Glutamatergic neuron (in vitro differentiated cells): ENCODE results near the gene TMC5. TPM values are rescaled to one million over a fixed set of nuclear protein-coding genes. Genes with fewer than 3 reads are reported as not detected.
"Not testable (repeated sequence)": the region's sequence is repeated elsewhere in the genome, so short reads cannot be mapped to it uniquely, and the experiment has no call there.

Source experiments
- DNase-seq: peaks from one replicate; pipeline ENCODE4 v3.0.0; 2022
- H3K27ac Mint-ChIP-seq: one replicate; pipeline ENCODE4 v1.8.0; 2020; ENCODE audit warnings: mild to moderate bottlenecking, mixed read lengths, inconsistent platforms; ENCODE audit not compliant: unreplicated experiment
- H3K27me3 Mint-ChIP-seq: one replicate; pipeline ENCODE4 v1.8.0; 2020; ENCODE audit warnings: mild to moderate bottlenecking, moderate library complexity, mixed read lengths, inconsistent platforms; ENCODE audit not compliant: unreplicated experiment
- H3K36me3 Mint-ChIP-seq: one replicate; pipeline ENCODE4 v1.8.0; 2020; ENCODE audit warnings: mild to moderate bottlenecking, mixed read lengths, inconsistent platforms; ENCODE audit not compliant: unreplicated experiment
- H3K4me1 Mint-ChIP-seq: one replicate; pipeline ENCODE4 v1.8.0; 2020; ENCODE audit warnings: mild to moderate bottlenecking, low read depth, mixed read lengths, inconsistent platforms; ENCODE audit not compliant: unreplicated experiment
- H3K4me3 Mint-ChIP-seq: one replicate; pipeline ENCODE4 v1.8.0; 2020; ENCODE audit warnings: mild to moderate bottlenecking, mixed read lengths, inconsistent platforms; ENCODE audit not compliant: unreplicated experiment
- H3K9me3 Mint-ChIP-seq: one replicate; pipeline ENCODE4 v1.8.0; 2020; ENCODE audit warnings: mild to moderate bottlenecking, moderate library complexity, mixed read lengths, inconsistent platforms; ENCODE audit not compliant: unreplicated experiment
- CTCF ChIP-seq: fragments of 200-600 bp; sonication (generic); IDR thresholded peaks from one replicate; pipeline ENCODE4 v1.5.0; 2021; ENCODE audit not compliant: partially characterized antibody, unreplicated experiment
- total RNA-seq: library from RNA; stranded (reverse); fragmentation: NEBNext Ultra II Directional; extraction: Animal tissue kit (Norgen Biotek cat#: 25700); gene quantifications from one replicate; pipeline ENCODE4 v1.2.1, GENCODE V29; 2021; ENCODE audit not compliant: unreplicated experiment

Gene TMC5
- total RNA-seq, 1 donor from 2014 or later = not detected

GRCh38 chr16:19382887-19383816 is 34.5 kb upstream of the TMC5 start:
- no peaks in the 10 kb centered on the region for H3K9me3 Mint-ChIP-seq

GRCh38 chr16:19384656-19385055 is 33.0 kb upstream of the TMC5 start:
- no peak for TF ChIP-seq CTCF
- Mint-ChIP-seq H3K4me3 (no peak overlapping the region), H3K4me1 (no peaks in the 10 kb centered on the region), H3K27me3 (peaks cover 2% of the 10 kb centered on the region), H3K27ac (no peak overlapping the region), H3K36me3 (no peaks in the 10 kb centered on the region), H3K9me3 (no peaks in the 10 kb centered on the region)
- no peak for DNase-seq

More at GRCh38 chr16:19382887-19383816, 34.5 kb upstream of the TMC5 start:
- Mint-ChIP-seq H3K27ac (no peak overlapping the region), H3K4me3 (no peak overlapping the region), H3K4me1 (no peaks in the 10 kb centered on the region), H3K36me3 (no peaks in the 10 kb centered on the region), H3K27me3 (peaks cover 2% of the 10 kb centered on the region)
- DNase-seq = no peak
- no peak for TF ChIP-seq CTCF

- no peak for TF ChIP-seq CTCF
- Mint-ChIP-seq H3K4me1 (no peaks in the 10 kb centered on the region), H3K36me3 (peaks cover 4% of the 10 kb centered on the region), H3K27me3 (no peaks in the 10 kb centered on the region), H3K4me3 (no peak overlapping the region), H3K9me3 (no peaks in the 10 kb centered on the region), H3K27ac (no peak overlapping the region)
- no peak for DNase-seq
Measured at GRCh38 chr16:19386525-19386924, 31.2 kb upstream of the TMC5 start.

GRCh38 chr16:19389246-19389645 is 28.4 kb upstream of the TMC5 start:
- TF ChIP-seq CTCF = peak; percentile 44
- peaks cover 4% of the 10 kb centered on the region for H3K9me3 Mint-ChIP-seq
- DNase-seq = peak; percentile 24
- H3K27ac Mint-ChIP-seq = no peak overlapping the region
- H3K4me3 Mint-ChIP-seq = no peak overlapping the region
- H3K4me1 Mint-ChIP-seq = no peaks in the 10 kb centered on the region
- peaks cover 3% of the 10 kb centered on the region for H3K27me3 Mint-ChIP-seq
- H3K36me3 Mint-ChIP-seq = peaks cover 4% of the 10 kb centered on the region

GRCh38 chr16:19391185-19391776 is 26.4 kb upstream of the TMC5 start:
- not testable (repeated sequence) for H3K9me3 Mint-ChIP-seq, H3K27me3 Mint-ChIP-seq, DNase-seq, H3K27ac Mint-ChIP-seq, H3K4me1 Mint-ChIP-seq, H3K36me3 Mint-ChIP-seq, H3K4me3 Mint-ChIP-seq
